ENCODE results near the gene ZNF426. TPM values are rescaled to one million over a fixed set of nuclear protein-coding genes. Genes with fewer than 3 reads are reported as not detected.

The ZNF426 gene
- total and polyA plus RNA-seq, 2 of the 13 experiments (the other 11 are each of a cell fraction or from before 2014, with no cell fraction given): 3.8 to 14.9 TPM

- POLR2A ChIA-PET: no interaction called here
Measured at GRCh38 chr19:9474975-9475374, 63.5 kb downstream of the ZNF426 start.

More at GRCh38 chr19:9474975-9475374, 63.5 kb downstream of the ZNF426 start:
- BruUV-seq (replicated peaks): no TSS peak
- TF ChIP-seq ZNF331 (CRISPR knock-in tag; IDR thresholded peaks at IDR 0.05) (no peak), ZFP90 (CRISPR knock-in tag; IDR thresholded peaks at IDR 0.05; ENCODE audit: borderline replicate concordance) (no peak), PBX3 (CRISPR knock-in tag; IDR thresholded peaks at IDR 0.05; ENCODE audit: borderline replicate concordance) (no peak), ZBTB34 (CRISPR knock-in tag; IDR thresholded peaks at IDR 0.05) (no peak), ZMAT5 (CRISPR knock-in tag; IDR thresholded peaks at IDR 0.05; ENCODE audit: borderline replicate concordance, low read depth) (no peak), RORA (CRISPR knock-in tag; IDR thresholded peaks at IDR 0.05) (no peak), SIX4 (CRISPR knock-in tag; IDR thresholded peaks at IDR 0.05) (no peak), BORCS8-MEF2B (CRISPR knock-in tag; IDR thresholded peaks at IDR 0.05) (no peak), ZNF101 (CRISPR knock-in tag; IDR thresholded peaks at IDR 0.05; ENCODE audit: borderline replicate concordance, low read depth) (no peak), ZBTB43 (CRISPR knock-in tag; conservative IDR thresholded peaks at IDR 0.05) (no peak), ESRRA (CRISPR knock-in tag; IDR thresholded peaks at IDR 0.05; ENCODE audit: low read depth) (no peak), DNMT1 (CRISPR knock-in tag; IDR thresholded peaks at IDR 0.05) (no peak), DNMT3B (CRISPR knock-in tag; conservative IDR thresholded peaks at IDR 0.05) (no peak), JUND (CRISPR knock-in tag; IDR thresholded peaks at IDR 0.05) (no peak)
- Histone ChIP-seq H4K20me1 (ENCODE audit: insufficient read depth, low read length) (no peaks in the 10 kb centered on the region), H3K9ac (ENCODE audit: insufficient read depth, low read depth, low read length) (no peak overlapping the region), H3K4me2 (ENCODE audit: low read depth, low read length) (no peak overlapping the region), H3K36me3 (replicated peaks in 1 of 2; ENCODE audit: control insufficient read depth in 1 of 2, insufficient read depth in 2 of 2, low read length in 2 of 2) (no peaks in the 10 kb centered on the region), H3K4me3 (replicated peaks in 1 of 3; ENCODE audit: insufficient read depth in 1 of 3, low read depth in 2 of 3, low read length in 3 of 3) (no peak overlapping the region), H3K9me3 (ENCODE audit: low read length) (peaks cover 71% of the 10 kb centered on the region), H3K27me3 (ENCODE audit: control insufficient read depth in 1 of 2, insufficient read depth in 2 of 2, low read length in 2 of 2) (no peaks in the 10 kb centered on the region; a peak in 1 of 5 replicates), H3K4me1 (ENCODE audit: insufficient read depth, low read length) (no peaks in the 10 kb centered on the region), H3K79me2 (ENCODE audit: insufficient read depth, low read length) (no peaks in the 10 kb centered on the region), H2AFZ (ENCODE audit: low read length) (no peak overlapping the region), H3K27ac (ENCODE audit: extremely low read length, insufficient read depth, low read length) (no peak overlapping the region)
- in situ Hi-C loops (cut with HindIII; ENCODE audit: extremely low pct_ligation_motif_present, low pct_unique_long_range_greater_than_20kb): no loop called here
- FAIRE-seq: no peak
- no peak for DNase-seq (ENCODE audit: low spot score)
- ATAC-seq: no peak
- intact Hi-C loops (cut with micrococcal nuclease; ENCODE audit: unreplicated experiment): no loop called here
- CTCF ChIA-PET (ENCODE audit: low intra/inter-chr PET ratio, low total read pairs): no interaction called here
